ENCODE measurements around the gene RECQL.

Gene RECQL, protein sequence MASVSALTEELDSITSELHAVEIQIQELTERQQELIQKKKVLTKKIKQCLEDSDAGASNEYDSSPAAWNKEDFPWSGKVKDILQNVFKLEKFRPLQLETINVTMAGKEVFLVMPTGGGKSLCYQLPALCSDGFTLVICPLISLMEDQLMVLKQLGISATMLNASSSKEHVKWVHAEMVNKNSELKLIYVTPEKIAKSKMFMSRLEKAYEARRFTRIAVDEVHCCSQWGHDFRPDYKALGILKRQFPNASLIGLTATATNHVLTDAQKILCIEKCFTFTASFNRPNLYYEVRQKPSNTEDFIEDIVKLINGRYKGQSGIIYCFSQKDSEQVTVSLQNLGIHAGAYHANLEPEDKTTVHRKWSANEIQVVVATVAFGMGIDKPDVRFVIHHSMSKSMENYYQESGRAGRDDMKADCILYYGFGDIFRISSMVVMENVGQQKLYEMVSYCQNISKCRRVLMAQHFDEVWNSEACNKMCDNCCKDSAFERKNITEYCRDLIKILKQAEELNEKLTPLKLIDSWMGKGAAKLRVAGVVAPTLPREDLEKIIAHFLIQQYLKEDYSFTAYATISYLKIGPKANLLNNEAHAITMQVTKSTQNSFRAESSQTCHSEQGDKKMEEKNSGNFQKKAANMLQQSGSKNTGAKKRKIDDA

GRCh38 chr12:21501258-21502163 is at the start of gene RECQL, which contains the start of gene GOLT1B:
TSS of gene RECQL (minus strand) at chr12:21501635. CDS start at chr12:21499570, 2,065 bp downstream.
TSS of gene GOLT1B (plus strand) at chr12:21501789. CDS start at chr12:21501924, 135 bp downstream.
- peak; percentile 97 for DNase-seq

- DNase-seq, result no peak
Measured at GRCh38 chr12:21547437-21547836, 46.0 kb upstream of the RECQL start.

DNA sequence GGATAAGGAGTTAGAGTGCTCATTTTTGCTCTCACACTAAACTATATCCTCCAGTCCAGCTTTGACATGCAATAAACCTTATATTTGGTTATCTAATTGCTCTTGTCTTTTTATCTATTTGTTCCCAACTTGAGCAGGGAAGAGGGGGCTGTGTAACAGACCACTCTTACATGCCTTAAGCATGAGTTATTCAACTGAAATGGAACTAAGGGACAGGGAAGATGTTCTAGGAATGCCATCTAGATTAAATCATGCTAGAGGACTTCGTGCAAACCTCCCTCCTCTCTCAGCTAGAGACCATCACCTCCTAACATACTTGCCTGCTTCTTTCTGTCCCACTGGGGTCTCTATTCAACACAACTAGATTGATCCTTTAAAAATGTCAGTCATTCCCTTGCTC is 45.3 kb upstream of the RECQL start:
- no peak for DNase-seq

GRCh38 chr12:21545557-21545956 is 44.1 kb upstream of the RECQL start:
- no peak for DNase-seq

DNA sequence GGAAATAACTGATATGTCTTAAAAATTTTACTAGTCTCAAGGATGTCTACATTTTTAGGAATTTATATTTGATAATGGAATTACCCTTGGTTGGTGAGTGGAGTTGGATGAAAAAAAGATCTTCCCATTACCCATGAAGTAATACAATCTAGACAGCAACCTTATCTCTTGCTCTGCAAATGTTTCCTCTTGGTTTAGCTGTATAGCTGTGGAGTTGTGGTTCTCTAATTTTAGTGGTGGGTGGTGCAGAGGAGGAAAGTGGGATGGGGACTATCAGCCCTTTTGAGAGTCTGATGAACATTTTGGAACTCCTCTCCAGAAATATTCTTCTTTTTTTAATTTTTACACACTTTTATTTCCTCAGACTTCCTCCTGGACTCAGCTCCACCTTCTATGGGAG is 41.7 kb upstream of the RECQL start:
- DNase-seq, result no peak

DNA sequence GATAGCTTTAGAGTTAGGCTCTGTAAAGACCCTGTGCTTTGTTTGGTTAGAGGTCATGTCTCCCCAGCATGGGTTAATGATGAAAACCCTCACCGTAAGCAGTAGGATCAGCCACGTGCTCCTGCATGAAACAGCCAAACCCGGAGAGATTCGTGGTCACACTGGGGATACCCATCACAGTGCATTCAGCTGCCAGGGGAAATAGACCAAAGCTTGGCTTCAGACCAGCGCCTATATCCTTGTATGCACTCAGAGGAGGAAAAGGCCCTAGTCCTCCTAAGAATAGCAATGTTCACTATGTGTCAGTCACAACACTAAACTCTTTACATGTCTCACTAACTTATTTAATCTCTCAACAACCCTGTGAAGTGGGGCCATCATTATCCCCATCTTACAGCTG is 41.0 kb upstream of the RECQL start:
- DNase-seq, result peak; percentile 13

DNA sequence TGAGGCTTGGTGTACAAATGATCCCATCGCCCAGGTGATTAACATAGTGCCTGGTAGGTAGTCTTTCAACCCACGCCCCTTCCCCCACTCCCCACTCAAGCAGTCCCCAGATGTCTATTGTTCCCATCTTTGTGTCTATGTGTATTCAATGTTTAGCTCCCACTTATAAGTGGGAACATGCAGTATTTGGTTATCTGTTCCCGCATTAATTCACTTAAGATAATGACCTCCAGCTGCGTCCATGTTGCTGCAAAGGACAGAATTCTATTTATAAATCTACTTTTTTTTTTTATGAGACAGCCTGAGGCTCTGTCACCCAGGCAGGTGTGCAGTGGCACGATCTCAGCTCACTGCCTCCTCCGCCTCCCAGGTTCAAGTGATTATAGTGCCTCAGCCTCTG is 40.3 kb upstream of the RECQL start:
- no peak for DNase-seq

- DNase-seq, result no peak
Measured at GRCh38 chr12:21539797-21540196, 38.4 kb upstream of the RECQL start.

DNA sequence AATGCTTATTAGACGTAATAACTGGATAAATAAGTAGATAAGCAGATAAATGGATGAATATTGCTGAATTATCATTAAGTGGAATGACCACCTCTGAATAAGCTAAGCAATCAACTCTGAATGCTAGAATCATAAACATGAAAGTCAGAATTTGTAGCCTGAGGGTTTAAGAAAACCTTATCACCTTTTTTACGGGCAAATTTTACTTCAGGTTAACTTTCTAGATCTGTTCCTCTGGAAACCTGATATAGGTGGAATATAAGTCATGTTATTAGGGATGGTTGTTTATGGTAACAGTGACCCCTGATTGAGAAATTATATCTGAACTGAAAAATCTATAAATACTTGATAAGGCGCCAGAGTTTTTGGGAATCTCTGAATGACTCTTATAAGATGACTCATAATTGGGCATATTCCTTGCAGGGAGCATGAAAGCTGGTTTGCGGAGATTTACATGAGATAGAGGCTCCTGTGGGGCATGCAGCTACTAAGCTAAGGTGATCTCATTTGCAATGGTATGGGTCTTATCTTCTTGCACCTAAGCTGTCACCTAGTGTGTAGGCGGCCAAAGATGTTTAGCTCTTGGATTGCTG is 36.7 kb upstream of the RECQL start:
- no peak for DNase-seq

DNA sequence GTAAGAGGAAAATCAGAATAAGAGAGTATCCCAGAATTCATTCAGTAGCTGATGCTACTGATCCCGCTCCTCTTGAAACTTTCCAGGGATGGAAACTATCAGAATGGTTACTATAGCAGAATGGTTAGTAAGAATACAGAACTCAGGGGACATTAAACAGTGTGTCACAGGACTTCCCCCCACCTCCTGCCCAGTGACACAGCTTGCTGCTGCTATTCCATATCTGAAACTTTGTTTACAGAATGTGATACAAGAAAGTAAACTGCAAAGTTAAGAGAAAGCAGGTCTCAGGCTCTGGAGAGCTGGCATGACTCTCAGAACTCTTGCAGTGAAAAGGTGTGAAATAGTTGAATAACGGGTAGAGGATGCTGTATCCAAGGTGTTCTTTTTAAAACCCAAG is 28.0 kb upstream of the RECQL start:
- DNase-seq, result no peak

GRCh38 chr12:21528953-21529352 is 27.5 kb upstream of the RECQL start:
- peak; percentile 86 for DNase-seq

GRCh38 chr12:21527451-21528180 is 26.2 kb upstream of the RECQL start:
- peak; percentile 74 for DNase-seq

DNA sequence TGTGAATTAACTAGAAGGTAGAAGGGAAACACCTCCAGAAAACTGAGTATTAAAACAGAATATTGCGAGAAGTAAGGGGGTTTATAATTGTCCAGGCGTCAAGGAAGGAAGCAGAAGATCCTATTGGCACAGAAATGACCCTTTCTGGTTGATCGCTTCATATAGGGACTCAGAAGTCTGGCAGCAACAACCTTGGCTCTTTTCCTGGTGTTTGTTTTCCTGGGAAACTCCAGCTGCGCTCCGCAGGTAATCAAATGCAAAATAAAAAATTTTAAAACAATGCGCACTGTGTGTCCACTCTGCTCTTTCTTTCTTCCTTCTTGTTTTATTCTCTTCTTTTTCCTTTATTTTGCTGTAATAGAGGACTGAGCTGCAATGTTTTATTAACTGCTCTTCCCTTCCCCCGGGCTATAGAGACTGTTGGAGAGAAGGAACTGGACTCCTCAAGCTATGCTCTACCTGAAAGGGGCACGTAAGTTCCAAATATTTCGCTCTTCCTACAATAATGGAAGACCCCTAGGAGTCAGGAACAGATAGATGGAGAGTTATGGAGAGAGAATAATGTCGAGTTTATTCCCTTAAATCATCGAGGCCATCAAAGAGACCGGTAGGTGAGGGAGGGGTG is 25.4 kb upstream of the RECQL start:
- DNase-seq, result no peak

DNA sequence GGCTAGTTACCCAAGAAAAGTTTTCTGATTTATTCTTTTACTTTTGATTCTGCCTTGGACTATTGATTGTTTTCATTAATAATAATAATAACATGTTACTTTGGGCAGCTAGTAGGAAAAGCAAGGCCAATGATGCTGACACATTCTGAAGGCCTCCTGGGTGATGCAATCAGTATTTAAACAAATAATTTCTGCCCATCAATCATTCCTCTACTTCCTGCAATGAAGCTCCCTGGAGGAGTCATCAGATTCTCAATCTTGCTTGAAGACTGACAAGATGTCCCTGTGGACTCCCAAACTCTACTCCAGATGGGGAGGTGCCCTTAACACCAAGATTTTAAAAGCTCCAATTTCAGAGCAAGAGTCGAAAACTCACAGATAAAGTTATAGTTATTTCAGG is 24.6 kb upstream of the RECQL start, which contains the start of gene SPX:
SPX (plus strand) TSS at position 244 of the 400 bp plus-strand sequence. CDS start 177 bp downstream, outside the sequence.
- no peak for DNase-seq

GRCh38 chr12:21523148-21523547 is 21.7 kb upstream of the RECQL start:
- no peak for DNase-seq

GRCh38 chr12:21521541-21521940 is 20.1 kb upstream of the RECQL start:
- no peak for DNase-seq

- no peak for DNase-seq
Measured at GRCh38 chr12:21518451-21518850, 17.0 kb upstream of the RECQL start.

GRCh38 chr12:21516281-21516680 is 14.8 kb upstream of the RECQL start:
- DNase-seq, result no peak

- no peak for DNase-seq
Measured at GRCh38 chr12:21509768-21510167, 8.3 kb upstream of the RECQL start.

GRCh38 chr12:21507849-21508248 is 6.4 kb upstream of the RECQL start:
- DNase-seq, result no peak

DNA sequence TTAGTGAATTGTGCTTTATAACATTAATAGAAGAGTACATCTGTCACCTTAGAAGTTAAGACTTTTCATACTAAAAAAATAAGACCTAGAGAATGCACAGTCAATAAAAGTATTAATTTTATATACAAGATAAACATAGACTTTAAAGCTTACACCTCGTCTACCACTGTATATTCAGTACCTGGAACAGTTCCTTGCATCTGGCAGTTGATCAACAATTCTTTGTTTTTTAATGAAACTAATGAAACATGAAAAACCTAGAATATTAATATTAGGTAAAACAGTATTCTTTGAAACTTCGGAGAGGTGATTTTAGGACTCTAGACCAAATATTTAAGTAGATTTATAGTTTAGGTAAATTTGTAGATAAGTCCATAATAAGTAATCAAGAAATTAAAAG is 4.5 kb upstream of the RECQL start:
- DNase-seq, result no peak

GRCh38 chr12:21502872-21503271 is 1.4 kb upstream of the RECQL start:
- no peak for DNase-seq

All from RPMI8226 (cell line).